GM18502 (cell line): ENCODE measurements around the gene KRT33B.
"Not testable (repeated sequence)": the region's sequence is repeated elsewhere in the genome, so short reads cannot be mapped to it uniquely, and the experiment has no call there.

Experiments used
- ATAC-seq: cut with Tn5 transposase; IDR thresholded peaks from one replicate; pipeline ENCODE4 v1.9.1; 2021; ENCODE audit warnings: mild to moderate bottlenecking; ENCODE audit not compliant: unreplicated experiment, poor library complexity

KRT33B gene

GRCh38 chr17:41350381-41350878, 19.2 kb downstream of the KRT33B start, which contains the start of gene KRT33A:
Gene KRT33A, minus strand, starts transcription at chr17:41350828. Its CDS starts 61 bp downstream, at chr17:41350767.
- not testable (repeated sequence) for ATAC-seq

GRCh38 chr17:41347869-41348760, 21.5 kb downstream of the KRT33B start:
- ATAC-seq, result no peak

GRCh38 chr17:41346421-41346820, 23.2 kb downstream of the KRT33B start:
- ATAC-seq, result not testable (repeated sequence)

- ATAC-seq, result no peak
Measured at GRCh38 chr17:41345992-41346391, 23.6 kb downstream of the KRT33B start.

- ATAC-seq, result no peak
Measured at GRCh38 chr17:41343029-41343428, 26.6 kb downstream of the KRT33B start.

GRCh38 chr17:41340934-41341861, 28.4 kb downstream of the KRT33B start:
- no peak for ATAC-seq

GRCh38 chr17:41340494-41340893, 29.1 kb downstream of the KRT33B start:
- ATAC-seq, result no peak

GRCh38 chr17:41339571-41340172, 29.9 kb downstream of the KRT33B start:
- no peak for ATAC-seq

- ATAC-seq, result no peak
Measured at GRCh38 chr17:41338961-41339485, 30.6 kb downstream of the KRT33B start.

GRCh38 chr17:41335747-41336146, 33.9 kb downstream of the KRT33B start:
- ATAC-seq, result no peak

GRCh38 chr17:41334385-41335305, 35.0 kb downstream of the KRT33B start:
- ATAC-seq, result no peak

- ATAC-seq, result no peak
Measured at GRCh38 chr17:41333836-41334235, 35.8 kb downstream of the KRT33B start.

- no peak for ATAC-seq
Measured at GRCh38 chr17:41333098-41333497, 36.5 kb downstream of the KRT33B start.

GRCh38 chr17:41332239-41332638, 37.4 kb downstream of the KRT33B start:
- no peak for ATAC-seq

- ATAC-seq, result no peak
Measured at GRCh38 chr17:41331606-41332005, 38.0 kb downstream of the KRT33B start.

GRCh38 chr17:41329279-41329948, 40.2 kb downstream of the KRT33B start:
- ATAC-seq, result no peak

- no peak for ATAC-seq
Measured at GRCh38 chr17:41328207-41328606, 41.4 kb downstream of the KRT33B start.

GRCh38 chr17:41327411-41328120, 42.0 kb downstream of the KRT33B start:
- ATAC-seq, result no peak
